Measurements from ENCODE around the gene PTGES. TPM values are rescaled to one million over a fixed set of nuclear protein-coding genes. Genes with fewer than 3 reads are reported as not detected.

Gene PTGES
- polyA plus RNA-seq, 3 donors = 0.29 to 1.8 (median 0.84) TPM

- Mint-ChIP-seq H3K27ac (peak overlapping the region in 6 of 7 donors; percentile 80 to 98 (median 94)), H3K9me3 (peaks cover 0 to 2% (median 0%) of the 10 kb centered on the region in 7 donors), H3K27me3 (ENCODE audit: low read depth in 3 of 3) (peaks cover 4 to 15% (median 7%) of the 10 kb centered on the region in 3 donors), H3K36me3 (peaks cover 2 to 8% of the 10 kb centered on the region in 2 donors), H3K4me1 (peaks cover 77% of the 10 kb centered on the region), H3K4me3 (peak overlapping the region in 1 of 2 donors; percentile 24)
- DNase-seq = peak in 1 of 3 donors; percentile 49
- H3K27me3 ChIP-seq (ENCODE audit: control insufficient read depth in 2 of 2, insufficient read depth in 2 of 2, low read length in 2 of 2) = no peaks in the 10 kb centered on the region
- intact Hi-C loops (cut with micrococcal nuclease) = loop anchor here in 1 of 2 donors (10.0 kb wide), 1 partner anchor 431 kb away; no protein-coding TSS in a partner anchor
- WGBS (ENCODE audit: insufficient coverage) = 23% methylated on average over 2 of the region's 2 CpGs
- peak; percentile 13 for TF ChIP-seq CTCF (IDR thresholded peaks at IDR 0.05)
- no peaks in the 10 kb centered on the region for H3K9me3 ChIP-seq (replicated peaks in 1 of 2; ENCODE audit: control insufficient read depth in 1 of 2, insufficient read depth in 1 of 2, low read length in 2 of 2)
- no peaks in the 10 kb centered on the region for H3K79me2 ChIP-seq (ENCODE audit: insufficient read depth, low read length)
- no peak overlapping the region for H3K27ac ChIP-seq (ENCODE audit: low read depth in 1 of 2, low read length in 2 of 2)
- H2AFZ ChIP-seq (ENCODE audit: insufficient read depth, low read depth, low read length, poor library complexity, severe bottlenecking) = no peak overlapping the region
- no peak overlapping the region for H3K4me2 ChIP-seq (replicated peaks; ENCODE audit: extremely low read depth, low read length, poor library complexity, severe bottlenecking)
- H3K9ac ChIP-seq (ENCODE audit: insufficient read depth, low read length, poor library complexity, severe bottlenecking) = no peak overlapping the region
- peaks cover 69 to 76% of the 10 kb centered on the region in 2 donors for H3K4me1 ChIP-seq (ENCODE audit: control insufficient read depth in 1 of 2, insufficient read depth in 2 of 2, low read length in 2 of 2)
- H3K36me3 ChIP-seq (replicated peaks in 1 of 2; ENCODE audit: control insufficient read depth in 1 of 2, insufficient read depth in 2 of 2, low read length in 2 of 2) = no peaks in the 10 kb centered on the region
- H3K4me3 ChIP-seq (replicated peaks in 1 of 3; ENCODE audit: low read depth in 2 of 3, low read length in 3 of 3) = no peak overlapping the region
- H4K20me1 ChIP-seq (ENCODE audit: insufficient read depth, low read length) = no peaks in the 10 kb centered on the region
These were observed 22.6 kb upstream of the PTGES start for GRCh38 chr9:129775448-129775798.

- peak overlapping the region in 1 of 2 donors; percentile 24 for H3K4me3 Mint-ChIP-seq
These were observed 22.1 kb upstream of the PTGES start for GRCh38 chr9:129774791-129775447.

More at GRCh38 chr9:129774791-129775447, 22.1 kb upstream of the PTGES start:
- peak overlapping the region; percentile 33 to 99 (median 97) for H3K27ac Mint-ChIP-seq
- no peak overlapping the region for H3K4me2 ChIP-seq (replicated peaks; ENCODE audit: extremely low read depth, low read length, poor library complexity, severe bottlenecking)
- H3K4me1 ChIP-seq (ENCODE audit: control insufficient read depth in 1 of 2, insufficient read depth in 2 of 2, low read length in 2 of 2) = peaks cover 63 to 71% of the 10 kb centered on the region in 2 donors
- no peak overlapping the region for H3K27ac ChIP-seq (ENCODE audit: low read depth in 1 of 2, low read length in 2 of 2)
- intact Hi-C loops (cut with micrococcal nuclease) = loop anchor here in 1 of 2 donors (10.0 kb wide), 1 partner anchor 430 kb away; no protein-coding TSS in a partner anchor
- 88% methylated on average over 19 of the region's 20 CpGs for WGBS (ENCODE audit: insufficient coverage)
- H3K9ac ChIP-seq (ENCODE audit: insufficient read depth, low read length, poor library complexity, severe bottlenecking) = no peak overlapping the region
- no peaks in the 10 kb centered on the region for H4K20me1 ChIP-seq (ENCODE audit: insufficient read depth, low read length)
- H3K4me1 Mint-ChIP-seq = peaks cover 72% of the 10 kb centered on the region
- no peaks in the 10 kb centered on the region for H3K27me3 ChIP-seq (ENCODE audit: control insufficient read depth in 2 of 2, insufficient read depth in 2 of 2, low read length in 2 of 2)
- H3K36me3 ChIP-seq (replicated peaks in 1 of 2; ENCODE audit: control insufficient read depth in 1 of 2, insufficient read depth in 2 of 2, low read length in 2 of 2) = no peaks in the 10 kb centered on the region
- no peak overlapping the region for H3K4me3 ChIP-seq (replicated peaks in 1 of 3; ENCODE audit: low read depth in 2 of 3, low read length in 3 of 3)
- H3K9me3 ChIP-seq (replicated peaks in 1 of 2; ENCODE audit: control insufficient read depth in 1 of 2, insufficient read depth in 1 of 2, low read length in 2 of 2) = no peaks in the 10 kb centered on the region
- peaks cover 4 to 15% (median 7%) of the 10 kb centered on the region in 3 donors for H3K27me3 Mint-ChIP-seq (ENCODE audit: low read depth in 3 of 3)
- H3K79me2 ChIP-seq (ENCODE audit: insufficient read depth, low read length) = no peaks in the 10 kb centered on the region
- DNase-seq = no peak
- peaks cover 0 to 2% (median 0%) of the 10 kb centered on the region in 7 donors for H3K9me3 Mint-ChIP-seq
- H2AFZ ChIP-seq (ENCODE audit: insufficient read depth, low read depth, low read length, poor library complexity, severe bottlenecking) = no peak overlapping the region
- peaks cover 2 to 8% of the 10 kb centered on the region in 2 donors for H3K36me3 Mint-ChIP-seq
- no peak for TF ChIP-seq CTCF (IDR thresholded peaks at IDR 0.05)
